ENCODE measurements around the gene OMP.

The OMP gene

DNA sequence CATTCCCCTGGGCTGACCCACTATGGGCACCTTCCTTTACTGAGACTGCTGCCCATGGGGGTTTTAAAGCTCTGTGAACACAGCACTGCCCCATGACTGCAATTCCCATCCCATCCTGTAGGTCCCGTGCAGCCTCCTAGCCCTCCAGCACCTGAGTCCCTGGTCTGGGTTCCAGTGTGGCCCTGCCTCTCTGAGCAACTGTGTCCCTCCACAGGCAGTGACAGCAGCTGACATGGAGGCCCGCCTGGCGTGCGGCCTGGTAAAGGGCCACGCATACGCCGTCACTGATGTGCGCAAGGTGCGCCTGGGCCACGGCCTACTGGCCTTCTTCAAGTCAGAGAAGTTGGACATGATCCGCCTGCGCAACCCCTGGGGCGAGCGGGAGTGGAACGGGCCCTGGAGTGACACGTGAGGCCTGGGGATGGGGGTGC is 12.6 kb downstream of the OMP start:
- Histone ChIP-seq H3K9ac (ENCODE audit: low read length) (no peak overlapping the region), H3K4me1 (ENCODE audit: control insufficient read depth, insufficient read depth, low read depth, low read length) (peaks cover 18% of the 10 kb centered on the region), H3K14ac (ENCODE audit: low read length in 2 of 2) (no peak overlapping the region), H2AK5ac (ENCODE audit: low read length, severe bottlenecking) (no peak overlapping the region), H2BK120ac (ENCODE audit: low read depth, low read length) (no peak overlapping the region), H3K9me3 (ENCODE audit: control insufficient read depth, low read length) (no peaks in the 10 kb centered on the region), H2BK15ac (ENCODE audit: low read depth, poor library complexity, severe bottlenecking) (no peak overlapping the region), H3K4ac (ENCODE audit: low read depth in 1 of 2, low read length in 2 of 2) (no peak overlapping the region), H4K8ac (ENCODE audit: low read length) (no peak overlapping the region), H3K36me3 (ENCODE audit: control insufficient read depth in 1 of 2, insufficient read depth in 2 of 2, low read depth in 1 of 2, low read length in 2 of 2) (peaks cover 48 to 51% of the 10 kb centered on the region in 2 experiments), H3K27ac (ENCODE audit: low read length, poor library complexity, severe bottlenecking) (no peak overlapping the region), H2BK12ac (ENCODE audit: low read length in 2 of 2) (no peak overlapping the region), H2AFZ (ENCODE audit: low read depth, low read length) (no peak overlapping the region), H2BK5ac (ENCODE audit: low read depth, low read length, poor library complexity, severe bottlenecking) (no peak overlapping the region), H3K23ac (ENCODE audit: low read length in 2 of 2) (no peak overlapping the region), H3K4me2 (ENCODE audit: low read length, poor library complexity, severe bottlenecking) (no peak overlapping the region), H4K91ac (ENCODE audit: low read length) (peak overlapping the region; percentile 35), H3K27me3 (ENCODE audit: control insufficient read depth in 1 of 2, insufficient read depth in 1 of 2, low read length in 2 of 2) (no peaks in the 10 kb centered on the region), H3K79me1 (replicated peaks; ENCODE audit: low read length, poor library complexity, severe bottlenecking) (peaks cover 6% of the 10 kb centered on the region), H3K18ac (ENCODE audit: low read depth in 1 of 2, low read length in 2 of 2) (no peak overlapping the region), H3K4me3 (ENCODE audit: insufficient read depth in 1 of 2, low read depth in 1 of 2, low read length in 2 of 2) (no peak overlapping the region)
- 97% methylated on average over 16 of the region's 16 CpGs for WGBS
- no peak for DNase-seq

DNA sequence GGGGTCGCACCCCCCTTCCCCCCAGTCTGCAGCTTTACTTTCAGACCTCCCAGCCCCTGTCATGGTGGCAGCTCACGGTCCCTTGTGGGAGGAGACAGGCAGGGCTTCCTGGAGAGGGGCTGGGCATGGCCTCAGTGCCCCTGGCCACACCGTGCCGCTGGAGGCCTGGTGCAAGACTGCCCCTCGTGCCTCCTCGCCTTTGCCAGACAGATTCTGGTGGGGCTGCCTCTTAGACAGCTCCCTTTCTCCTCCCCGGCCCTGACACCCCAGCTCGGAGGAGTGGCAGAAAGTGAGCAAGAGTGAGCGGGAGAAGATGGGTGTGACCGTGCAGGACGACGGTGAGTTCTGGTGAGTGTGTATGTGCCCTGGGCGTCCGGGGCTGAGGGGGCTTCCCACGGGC is 13.3 kb downstream of the OMP start:
- no peak overlapping the region for H3K9ac ChIP-seq (ENCODE audit: low read length)
- no peak overlapping the region for H3K18ac ChIP-seq (ENCODE audit: low read depth in 1 of 2, low read length in 2 of 2)
- no peak overlapping the region for H2BK15ac ChIP-seq (ENCODE audit: low read depth, poor library complexity, severe bottlenecking)
- H3K23ac ChIP-seq (ENCODE audit: low read length in 2 of 2) = no peak overlapping the region
- no peak overlapping the region for H4K91ac ChIP-seq (ENCODE audit: low read length)
- peaks cover 2% of the 10 kb centered on the region for H3K79me1 ChIP-seq (replicated peaks; ENCODE audit: low read length, poor library complexity, severe bottlenecking)
- no peak overlapping the region for H2BK12ac ChIP-seq (ENCODE audit: low read length in 2 of 2)
- H4K8ac ChIP-seq (ENCODE audit: low read length) = no peak overlapping the region
- H3K4me1 ChIP-seq (ENCODE audit: control insufficient read depth, insufficient read depth, low read depth, low read length) = peaks cover 18% of the 10 kb centered on the region
- H2BK5ac ChIP-seq (ENCODE audit: low read depth, low read length, poor library complexity, severe bottlenecking) = no peak overlapping the region
- 92% methylated on average over 14 of the region's 15 CpGs for WGBS
- peaks cover 56 to 58% of the 10 kb centered on the region in 2 experiments for H3K36me3 ChIP-seq (ENCODE audit: control insufficient read depth in 1 of 2, insufficient read depth in 2 of 2, low read depth in 1 of 2, low read length in 2 of 2)
- no peak overlapping the region for H2AK5ac ChIP-seq (ENCODE audit: low read length, severe bottlenecking)
- H3K27me3 ChIP-seq (ENCODE audit: control insufficient read depth in 1 of 2, insufficient read depth in 1 of 2, low read length in 2 of 2) = no peaks in the 10 kb centered on the region
- H2BK120ac ChIP-seq (ENCODE audit: low read depth, low read length) = no peak overlapping the region
- no peak overlapping the region for H3K4me2 ChIP-seq (ENCODE audit: low read length, poor library complexity, severe bottlenecking)
- no peak overlapping the region for H2AFZ ChIP-seq (ENCODE audit: low read depth, low read length)
- H3K27ac ChIP-seq (ENCODE audit: low read length, poor library complexity, severe bottlenecking) = no peak overlapping the region
- DNase-seq = no peak
- no peak overlapping the region for H3K4me3 ChIP-seq (ENCODE audit: insufficient read depth in 1 of 2, low read depth in 1 of 2, low read length in 2 of 2)
- H3K14ac ChIP-seq (ENCODE audit: low read length in 2 of 2) = no peak overlapping the region
- no peaks in the 10 kb centered on the region for H3K9me3 ChIP-seq (ENCODE audit: control insufficient read depth, low read length)
- no peak overlapping the region for H3K4ac ChIP-seq (ENCODE audit: low read depth in 1 of 2, low read length in 2 of 2)

DNA sequence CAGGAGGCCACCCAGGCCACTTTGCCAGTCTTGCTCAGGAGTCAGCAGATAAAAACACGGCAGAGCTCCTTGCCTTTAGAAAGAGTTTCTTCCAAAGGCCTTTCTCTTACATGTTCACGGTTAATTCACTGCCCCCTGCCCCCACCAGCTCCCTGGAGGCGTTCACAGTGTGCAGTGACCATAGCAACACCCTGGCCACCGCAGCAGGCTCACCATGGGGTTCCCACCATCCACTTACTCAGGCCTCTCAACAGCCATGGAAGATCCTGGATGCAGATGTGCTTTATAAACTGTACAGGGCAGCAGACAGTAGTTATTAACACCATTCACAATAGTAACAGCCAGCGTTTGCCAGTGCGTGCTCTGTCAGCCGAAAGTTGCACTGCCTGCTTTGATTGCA is 14.9 kb downstream of the OMP start:
- no peak overlapping the region for H2AK5ac ChIP-seq (ENCODE audit: low read length, severe bottlenecking)
- no peak overlapping the region for H3K9ac ChIP-seq (ENCODE audit: low read length)
- WGBS = 87% methylated on average over 7 of the region's 7 CpGs
- H3K27me3 ChIP-seq (ENCODE audit: control insufficient read depth in 1 of 2, insufficient read depth in 1 of 2, low read length in 2 of 2) = no peaks in the 10 kb centered on the region
- no peak overlapping the region for H3K27ac ChIP-seq (ENCODE audit: low read length, poor library complexity, severe bottlenecking)
- H3K4me1 ChIP-seq (ENCODE audit: control insufficient read depth, insufficient read depth, low read depth, low read length) = peaks cover 18% of the 10 kb centered on the region
- no peak overlapping the region for H2BK5ac ChIP-seq (ENCODE audit: low read depth, low read length, poor library complexity, severe bottlenecking)
- H2BK120ac ChIP-seq (ENCODE audit: low read depth, low read length) = no peak overlapping the region
- no peak overlapping the region for H3K23ac ChIP-seq (ENCODE audit: low read length in 2 of 2)
- no peak overlapping the region for H2BK12ac ChIP-seq (ENCODE audit: low read length in 2 of 2)
- no peak overlapping the region for H3K4ac ChIP-seq (ENCODE audit: low read depth in 1 of 2, low read length in 2 of 2)
- peaks cover 65 to 70% of the 10 kb centered on the region in 2 experiments for H3K36me3 ChIP-seq (ENCODE audit: control insufficient read depth in 1 of 2, insufficient read depth in 2 of 2, low read depth in 1 of 2, low read length in 2 of 2)
- no peak overlapping the region for H3K14ac ChIP-seq (ENCODE audit: low read length in 2 of 2)
- no peak overlapping the region for H2AFZ ChIP-seq (ENCODE audit: low read depth, low read length)
- DNase-seq = no peak
- no peak overlapping the region for H2BK15ac ChIP-seq (ENCODE audit: low read depth, poor library complexity, severe bottlenecking)
- no peaks in the 10 kb centered on the region for H3K9me3 ChIP-seq (ENCODE audit: control insufficient read depth, low read length)
- H3K4me2 ChIP-seq (ENCODE audit: low read length, poor library complexity, severe bottlenecking) = no peak overlapping the region
- peaks cover 2% of the 10 kb centered on the region for H3K79me1 ChIP-seq (replicated peaks; ENCODE audit: low read length, poor library complexity, severe bottlenecking)
- no peak overlapping the region for H3K4me3 ChIP-seq (ENCODE audit: insufficient read depth in 1 of 2, low read depth in 1 of 2, low read length in 2 of 2)
- H4K91ac ChIP-seq (ENCODE audit: low read length) = no peak overlapping the region
- H3K18ac ChIP-seq (ENCODE audit: low read depth in 1 of 2, low read length in 2 of 2) = no peak overlapping the region
- H4K8ac ChIP-seq (ENCODE audit: low read length) = no peak overlapping the region

DNA sequence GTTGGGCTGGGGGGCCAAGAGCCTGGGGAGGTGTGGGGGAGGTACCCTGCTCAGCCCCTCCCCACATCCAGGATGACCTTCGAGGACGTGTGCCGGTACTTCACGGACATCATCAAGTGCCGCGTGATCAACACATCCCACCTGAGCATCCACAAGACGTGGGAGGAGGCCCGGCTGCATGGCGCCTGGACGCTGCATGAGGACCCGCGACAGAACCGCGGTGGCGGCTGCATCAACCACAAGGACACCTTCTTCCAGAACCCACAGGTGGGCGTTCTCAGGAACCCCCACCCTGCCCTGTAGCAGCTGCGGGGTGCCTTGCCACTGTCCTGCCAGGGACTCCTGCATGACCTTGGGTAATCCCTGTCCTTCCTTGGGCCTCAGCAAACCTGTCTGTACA is 15.4 kb downstream of the OMP start:
- Histone ChIP-seq H3K4me1 (ENCODE audit: control insufficient read depth, insufficient read depth, low read depth, low read length) (peaks cover 17% of the 10 kb centered on the region), H2BK15ac (ENCODE audit: low read depth, poor library complexity, severe bottlenecking) (no peak overlapping the region), H3K27me3 (ENCODE audit: control insufficient read depth in 1 of 2, insufficient read depth in 1 of 2, low read length in 2 of 2) (no peaks in the 10 kb centered on the region)

More for the DNA sequence above, 15.4 kb downstream of the OMP start:
- Histone ChIP-seq H3K9ac (ENCODE audit: low read length) (no peak overlapping the region), H2AK5ac (ENCODE audit: low read length, severe bottlenecking) (no peak overlapping the region), H4K8ac (ENCODE audit: low read length) (no peak overlapping the region), H3K18ac (ENCODE audit: low read depth in 1 of 2, low read length in 2 of 2) (no peak overlapping the region), H3K14ac (ENCODE audit: low read length in 2 of 2) (no peak overlapping the region), H2AFZ (ENCODE audit: low read depth, low read length) (no peak overlapping the region), H3K36me3 (ENCODE audit: control insufficient read depth in 1 of 2, insufficient read depth in 2 of 2, low read depth in 1 of 2, low read length in 2 of 2) (peaks cover 68 to 76% of the 10 kb centered on the region in 2 experiments), H3K4me2 (ENCODE audit: low read length, poor library complexity, severe bottlenecking) (no peak overlapping the region), H3K9me3 (ENCODE audit: control insufficient read depth, low read length) (no peaks in the 10 kb centered on the region), H2BK12ac (ENCODE audit: low read length in 2 of 2) (no peak overlapping the region), H3K23ac (ENCODE audit: low read length in 2 of 2) (no peak overlapping the region), H3K4ac (ENCODE audit: low read depth in 1 of 2, low read length in 2 of 2) (no peak overlapping the region), H3K27ac (ENCODE audit: low read length, poor library complexity, severe bottlenecking) (no peak overlapping the region), H2BK5ac (ENCODE audit: low read depth, low read length, poor library complexity, severe bottlenecking) (no peak overlapping the region), H3K79me1 (replicated peaks; ENCODE audit: low read length, poor library complexity, severe bottlenecking) (peaks cover 2% of the 10 kb centered on the region), H2BK120ac (ENCODE audit: low read depth, low read length) (no peak overlapping the region), H3K4me3 (ENCODE audit: insufficient read depth in 1 of 2, low read depth in 1 of 2, low read length in 2 of 2) (no peak overlapping the region), H4K91ac (ENCODE audit: low read length) (no peak overlapping the region)
- WGBS = 95% methylated on average over 17 of the region's 17 CpGs
- DNase-seq = no peak

Measured in mesenchymal stem cell (in vitro differentiated cells and primary cell).